ENCODE results near the gene CD2AP. TPM values are rescaled to one million over a fixed set of nuclear protein-coding genes. Genes with fewer than 3 reads are reported as not detected.

Gene CD2AP
- total RNA-seq, 1 experiment from 2014 or later: 43.8 TPM

DNA sequence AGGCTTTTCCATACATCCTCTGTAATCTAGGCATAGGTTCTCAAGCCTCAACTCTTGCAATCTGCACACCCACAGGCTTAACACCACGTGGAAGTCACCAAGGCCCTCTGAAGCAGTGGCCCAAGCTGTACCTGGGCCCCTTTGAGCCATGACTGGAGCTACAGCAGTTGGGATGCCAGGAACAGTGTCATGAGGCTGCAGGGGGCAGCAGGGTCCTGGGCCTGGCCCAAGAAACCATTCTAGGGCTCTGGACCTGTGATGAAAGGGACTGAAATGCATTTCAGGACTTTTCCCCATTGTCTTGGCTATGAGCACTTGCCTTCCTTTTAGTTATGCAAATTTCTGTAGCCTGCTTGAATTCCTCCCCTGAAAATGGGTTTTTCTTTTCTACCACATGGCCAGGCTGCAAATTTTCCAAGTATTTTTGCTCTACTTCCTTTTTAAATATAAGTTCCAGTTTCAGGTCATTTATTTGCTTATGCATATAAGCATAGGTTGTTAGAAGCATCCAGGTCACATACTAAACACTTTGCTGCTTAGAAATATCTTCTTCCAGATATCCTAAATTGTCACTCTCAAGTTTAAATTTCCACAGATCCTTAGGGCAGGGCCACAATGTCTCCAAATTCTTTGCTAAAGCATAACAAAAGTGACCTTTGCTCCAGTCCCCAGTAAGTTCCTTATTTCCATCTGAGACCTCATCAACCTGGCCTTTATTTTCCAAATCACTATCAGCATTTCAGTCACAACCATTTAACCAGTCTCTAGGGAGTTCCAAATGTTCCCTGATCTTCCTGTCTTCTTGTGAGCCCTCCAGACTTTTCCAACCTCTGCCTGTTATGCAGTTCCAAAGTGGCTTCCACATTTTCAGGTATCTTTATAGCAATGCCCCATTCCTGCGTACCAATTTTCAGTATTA, 48.6 kb upstream of the CD2AP start:
- Histone ChIP-seq H3K9me2 (ENCODE audit: insufficient read depth) (no peaks in the 10 kb centered on the region), H3K79me2 (ENCODE audit: insufficient read depth, low read length) (no peaks in the 10 kb centered on the region), H2AFZ (ENCODE audit: low read depth, low read length, poor library complexity, severe bottlenecking) (no peak overlapping the region), H3K27me3 (ENCODE audit: insufficient read depth, low read length) (no peaks in the 10 kb centered on the region), H3K4me3 (replicated peaks in 1 of 2; ENCODE audit: low read depth in 1 of 2, low read length in 2 of 2) (no peak overlapping the region), H4K20me1 (ENCODE audit: insufficient read depth) (no peaks in the 10 kb centered on the region), H3K9me3 (ENCODE audit: control insufficient read depth in 1 of 2, insufficient read depth in 1 of 2, low read depth in 1 of 2, low read length in 2 of 2) (no peaks in the 10 kb centered on the region), H3K4me2 (ENCODE audit: low read length) (no peak overlapping the region), H3K9ac (ENCODE audit: low read length) (no peak overlapping the region), H3K4me1 (ENCODE audit: control insufficient read depth in 1 of 2, insufficient read depth in 2 of 2, low read length in 2 of 2) (peaks cover 0 to 11% of the 10 kb centered on the region in 2 experiments; a peak in 1 of 4 replicates), H3K36me3 (ENCODE audit: control insufficient read depth in 1 of 2, insufficient read depth in 2 of 2, low read length in 2 of 2) (no peaks in the 10 kb centered on the region), H3K27ac (ENCODE audit: low read depth, low read length) (no peak overlapping the region)
- ChIA-PET CTCF (no interaction called here), RAD21 (ENCODE audit: low non-redundant PET in 1 of 2, low total read pairs in 2 of 2, uncharacterized antibody in 2 of 2, unreplicated experiment in 2 of 2) (no interaction called here), POLR2A (no interaction called here)
- intact Hi-C loops (cut with micrococcal nuclease): no loop called here
- ATAC-seq (no peak), DNase-seq (ENCODE audit: low read depth, low spot score) (no peak)
- BruUV-seq (replicated peaks): no TSS peak
- TF ChIP-seq FOSL1 (IDR thresholded peaks at IDR 0.05; ENCODE audit: low read depth): no peak
- TF ChIP-seq RAD21 (IDR thresholded peaks at IDR 0.05; ENCODE audit: low read depth): peak; percentile 13; the same call in 1 of the 2 replicates
- TF ChIP-seq, protein P1, sequence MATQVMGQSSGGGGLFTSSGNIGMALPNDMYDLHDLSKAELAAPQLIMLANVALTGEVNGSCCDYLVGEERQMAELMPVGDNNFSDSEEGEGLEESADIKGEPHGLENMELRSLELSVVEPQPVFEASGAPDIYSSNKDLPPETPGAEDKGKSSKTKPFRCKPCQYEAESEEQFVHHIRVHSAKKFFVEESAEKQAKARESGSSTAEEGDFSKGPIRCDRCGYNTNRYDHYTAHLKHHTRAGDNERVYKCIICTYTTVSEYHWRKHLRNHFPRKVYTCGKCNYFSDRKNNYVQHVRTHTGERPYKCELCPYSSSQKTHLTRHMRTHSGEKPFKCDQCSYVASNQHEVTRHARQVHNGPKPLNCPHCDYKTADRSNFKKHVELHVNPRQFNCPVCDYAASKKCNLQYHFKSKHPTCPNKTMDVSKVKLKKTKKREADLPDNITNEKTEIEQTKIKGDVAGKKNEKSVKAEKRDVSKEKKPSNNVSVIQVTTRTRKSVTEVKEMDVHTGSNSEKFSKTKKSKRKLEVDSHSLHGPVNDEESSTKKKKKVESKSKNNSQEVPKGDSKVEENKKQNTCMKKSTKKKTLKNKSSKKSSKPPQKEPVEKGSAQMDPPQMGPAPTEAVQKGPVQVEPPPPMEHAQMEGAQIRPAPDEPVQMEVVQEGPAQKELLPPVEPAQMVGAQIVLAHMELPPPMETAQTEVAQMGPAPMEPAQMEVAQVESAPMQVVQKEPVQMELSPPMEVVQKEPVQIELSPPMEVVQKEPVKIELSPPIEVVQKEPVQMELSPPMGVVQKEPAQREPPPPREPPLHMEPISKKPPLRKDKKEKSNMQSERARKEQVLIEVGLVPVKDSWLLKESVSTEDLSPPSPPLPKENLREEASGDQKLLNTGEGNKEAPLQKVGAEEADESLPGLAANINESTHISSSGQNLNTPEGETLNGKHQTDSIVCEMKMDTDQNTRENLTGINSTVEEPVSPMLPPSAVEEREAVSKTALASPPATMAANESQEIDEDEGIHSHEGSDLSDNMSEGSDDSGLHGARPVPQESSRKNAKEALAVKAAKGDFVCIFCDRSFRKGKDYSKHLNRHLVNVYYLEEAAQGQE (IDR thresholded peaks at IDR 0.05; ENCODE audit: low read depth): no peak
